Vagina (tissue), 2 donors: ENCODE results near the gene TMPRSS3. TPM values are rescaled to one million over a fixed set of nuclear protein-coding genes. Genes with fewer than 3 reads are reported as not detected.
A peak's percentile ranks its signal among the peaks of the same experiment; 100 is the strongest.

Source experiments
- DNase-seq, 2 donors: peaks; one replicate each; pipeline ENCODE4 v3.0.0-alpha.2; 2017; ENCODE audit errors: extremely low spot score in 2 of 2
- H3K27ac ChIP-seq: fragments of 200-600 bp; sonication (generic); one replicate; pipeline ENCODE4 v1.5.1; 2019
- H3K27me3 ChIP-seq: fragments of 200-600 bp; sonication (generic); one replicate; pipeline ENCODE4 v1.5.1; 2019
- H3K36me3 ChIP-seq, 2 donors: fragments of 200-600 bp; sonication (generic); one replicate each; pipeline ENCODE4 v1.5.1; 2017 to 2019
- H3K4me1 ChIP-seq: fragments of 200-600 bp; sonication (generic); one replicate; pipeline ENCODE4 v1.5.1; 2019
- H3K4me3 ChIP-seq, 2 donors: fragments of 200-600 bp; sonication (generic); 1 replicate in 1 of 2; 2 replicates in 1 of 2; pipeline ENCODE4 v1.5.1; 2016 to 2019
- H3K9me3 ChIP-seq: fragments of 200-600 bp; sonication (generic); one replicate; pipeline ENCODE4 v1.5.1; 2019
- CTCF ChIP-seq, 3 experiments: fragments of 450-650 bp in 2 of 3; fragments of 200-600 bp in 1 of 3; sonication (generic) in 1 of 3; IDR thresholded peaks; one replicate each; pipeline ENCODE4 v1.5.1; 2017 to 2019; ENCODE audit warnings: antibody characterized with exemption in 3 of 3, mild to moderate bottlenecking in 2 of 3, moderate library complexity in 2 of 3
- POLR2A ChIP-seq, 2 donors: fragments of 450-650 bp; IDR thresholded peaks; one replicate each; pipeline ENCODE4 v1.6.1; 2017; ENCODE audit warnings: antibody characterized with exemption in 2 of 2, mild to moderate bottlenecking in 2 of 2, moderate library complexity in 2 of 2
- POLR2AphosphoS5 ChIP-seq, 2 donors: sonication (generic); formaldehyde crosslinking; IDR thresholded peaks; one replicate each; pipeline ENCODE4 v1.9.0; 2017; ENCODE audit warnings: antibody characterized with exemption in 2 of 2, mild to moderate bottlenecking in 2 of 2, low read depth in 1 of 2; ENCODE audit not compliant: insufficient read depth in 1 of 2
- intact Hi-C: fragments of 100-400 bp; cut with DNase I; formaldehyde crosslinking; loops from one replicate; pipeline ENCODE4 v1.15.1; 2023
- total RNA-seq: library from RNA; depleted of rRNA; stranded (reverse); fragments of >200 nt; gene quantifications from one replicate; pipeline ENCODE4 v1.2.3, GENCODE V29; 2016

TMPRSS3 gene
- total RNA-seq, 1 donor from 2014 or later = 0.25 TPM

GRCh38 chr21:42346441-42346840 lies 49.4 kb downstream of the TMPRSS3 start:
- no peaks in the 10 kb centered on the region for H3K36me3 ChIP-seq
- no peak for DNase-seq
- intact Hi-C loops = no loop called here
- no peak overlapping the region for H3K27ac ChIP-seq
- no peaks in the 10 kb centered on the region for H3K27me3 ChIP-seq
- H3K4me1 ChIP-seq = no peaks in the 10 kb centered on the region
- TF ChIP-seq POLR2AphosphoS5 (IDR thresholded peaks at IDR 0.05; ENCODE audit: insufficient read depth in 1 of 2, low read depth in 1 of 2) = no peak
- TF ChIP-seq POLR2A (IDR thresholded peaks at IDR 0.05) = no peak
- no peak for TF ChIP-seq CTCF (IDR thresholded peaks at IDR 0.05)
- H3K4me3 ChIP-seq = no peak overlapping the region
- H3K9me3 ChIP-seq = no peaks in the 10 kb centered on the region

- no peaks in the 10 kb centered on the region for H3K9me3 ChIP-seq
- DNase-seq = no peak
- H3K36me3 ChIP-seq = no peaks in the 10 kb centered on the region
- no peaks in the 10 kb centered on the region for H3K27me3 ChIP-seq
- intact Hi-C loops = no loop called here
- no peaks in the 10 kb centered on the region for H3K4me1 ChIP-seq
- no peak overlapping the region for H3K4me3 ChIP-seq
- no peak overlapping the region for H3K27ac ChIP-seq
- TF ChIP-seq POLR2AphosphoS5 (IDR thresholded peaks at IDR 0.05; ENCODE audit: insufficient read depth in 1 of 2, low read depth in 1 of 2) (no peak), CTCF (IDR thresholded peaks at IDR 0.05) (no peak), POLR2A (IDR thresholded peaks at IDR 0.05) (no peak)
Measured at GRCh38 chr21:42344631-42345030, 51.2 kb downstream of the TMPRSS3 start.

- peak in 1 of 2 donors; percentile 72 for DNase-seq
- H3K4me1 ChIP-seq = no peaks in the 10 kb centered on the region
- no peaks in the 10 kb centered on the region for H3K9me3 ChIP-seq
- H3K27me3 ChIP-seq = no peaks in the 10 kb centered on the region
- TF ChIP-seq POLR2A (IDR thresholded peaks at IDR 0.05) = no peak
- no peak for TF ChIP-seq CTCF (IDR thresholded peaks at IDR 0.05)
- no peak for TF ChIP-seq POLR2AphosphoS5 (IDR thresholded peaks at IDR 0.05; ENCODE audit: insufficient read depth in 1 of 2, low read depth in 1 of 2)
- H3K36me3 ChIP-seq = no peaks in the 10 kb centered on the region
- H3K27ac ChIP-seq = no peak overlapping the region
- no peak overlapping the region for H3K4me3 ChIP-seq
- intact Hi-C loops = no loop called here
Measured at GRCh38 chr21:42343963-42344510, 51.8 kb downstream of the TMPRSS3 start.

- intact Hi-C loops = no loop called here
- Histone ChIP-seq H3K27me3 (no peaks in the 10 kb centered on the region), H3K27ac (no peak overlapping the region), H3K36me3 (no peaks in the 10 kb centered on the region), H3K9me3 (no peaks in the 10 kb centered on the region), H3K4me1 (no peaks in the 10 kb centered on the region), H3K4me3 (no peak overlapping the region)
- TF ChIP-seq POLR2A (IDR thresholded peaks at IDR 0.05) (no peak), CTCF (IDR thresholded peaks at IDR 0.05) (no peak), POLR2AphosphoS5 (IDR thresholded peaks at IDR 0.05; ENCODE audit: insufficient read depth in 1 of 2, low read depth in 1 of 2) (no peak)
- peak in 1 of 2 donors; percentile 37 for DNase-seq
Measured at GRCh38 chr21:42343556-42343955, 52.3 kb downstream of the TMPRSS3 start.

GRCh38 chr21:42343101-42343500 lies 52.8 kb downstream of the TMPRSS3 start:
- intact Hi-C loops = no loop called here
- no peaks in the 10 kb centered on the region for H3K9me3 ChIP-seq
- H3K36me3 ChIP-seq = no peaks in the 10 kb centered on the region
- DNase-seq = peak in 1 of 2 donors; percentile 61
- no peaks in the 10 kb centered on the region for H3K27me3 ChIP-seq
- H3K4me3 ChIP-seq = no peak overlapping the region
- TF ChIP-seq POLR2AphosphoS5 (IDR thresholded peaks at IDR 0.05; ENCODE audit: insufficient read depth in 1 of 2, low read depth in 1 of 2) = no peak
- no peak for TF ChIP-seq CTCF (IDR thresholded peaks at IDR 0.05)
- no peak for TF ChIP-seq POLR2A (IDR thresholded peaks at IDR 0.05)
- no peak overlapping the region for H3K27ac ChIP-seq
- H3K4me1 ChIP-seq = peaks cover 3% of the 10 kb centered on the region
